ENCODE measurements around the gene SHMT1.
A peak's percentile ranks its signal among the peaks of the same experiment; 100 is the strongest.

Gene SHMT1

GRCh38 chr17:18322522-18322921, 40.8 kb downstream of the SHMT1 start:
- H3K4me1 ChIP-seq (ENCODE audit: low read depth, poor library complexity, severe bottlenecking): peaks cover 93% of the 10 kb centered on the region
- no peak overlapping the region for H2AFZ ChIP-seq (ENCODE audit: low read depth)
- no peak overlapping the region for H3K9ac ChIP-seq
- no peaks in the 10 kb centered on the region for H4K20me1 ChIP-seq (ENCODE audit: insufficient read depth)
- H3K4me2 ChIP-seq: peak overlapping the region; percentile 46; the same call in 1 of the 2 replicates
- H3K36me3 ChIP-seq (ENCODE audit: insufficient read depth): no peaks in the 10 kb centered on the region
- H3K79me2 ChIP-seq (ENCODE audit: insufficient read depth, low read depth): no peaks in the 10 kb centered on the region; the same call in 1 of the 2 replicates
- H3K27me3 ChIP-seq (ENCODE audit: insufficient read depth, low read depth): no peaks in the 10 kb centered on the region
- peak overlapping the region; percentile 59 for H3K27ac ChIP-seq
- H3K4me3 ChIP-seq (IDR thresholded peaks at IDR 0.05; ENCODE audit: insufficient read depth, low read depth, low read length): no peak overlapping the region
- TF ChIP-seq CTCF (conservative IDR thresholded peaks at IDR 0.05; ENCODE audit: low read depth, low read length): no peak

GRCh38 chr17:18321309-18321708, 42.0 kb downstream of the SHMT1 start:
- H3K27ac ChIP-seq: peak overlapping the region; percentile 59
- H3K27me3 ChIP-seq (ENCODE audit: insufficient read depth, low read depth): no peaks in the 10 kb centered on the region
- no peaks in the 10 kb centered on the region for H3K36me3 ChIP-seq (ENCODE audit: insufficient read depth)
- H3K4me3 ChIP-seq (IDR thresholded peaks at IDR 0.05; ENCODE audit: insufficient read depth, low read depth, low read length): no peak overlapping the region
- no peak overlapping the region for H3K9ac ChIP-seq
- H2AFZ ChIP-seq (ENCODE audit: low read depth): no peak overlapping the region
- no peaks in the 10 kb centered on the region for H4K20me1 ChIP-seq (ENCODE audit: insufficient read depth)
- TF ChIP-seq CTCF (conservative IDR thresholded peaks at IDR 0.05; ENCODE audit: low read depth, low read length): no peak
- peak overlapping the region; percentile 46; the same call in 1 of the 2 replicates for H3K4me2 ChIP-seq
- peaks cover 7% of the 10 kb centered on the region; the same call in 1 of the 2 replicates for H3K79me2 ChIP-seq (ENCODE audit: insufficient read depth, low read depth)
- H3K4me1 ChIP-seq (ENCODE audit: low read depth, poor library complexity, severe bottlenecking): peaks cover 85% of the 10 kb centered on the region

- Histone ChIP-seq H3K36me3 (ENCODE audit: insufficient read depth) (no peaks in the 10 kb centered on the region), H3K4me3 (IDR thresholded peaks at IDR 0.05; ENCODE audit: insufficient read depth, low read depth, low read length) (no peak overlapping the region), H4K20me1 (ENCODE audit: insufficient read depth) (no peaks in the 10 kb centered on the region)
These were observed 43.0 kb downstream of the SHMT1 start for GRCh38 chr17:18320301-18320700.

GRCh38 chr17:18319604-18320256, 43.6 kb downstream of the SHMT1 start:
- Histone ChIP-seq H3K36me3 (ENCODE audit: insufficient read depth) (no peaks in the 10 kb centered on the region), H3K4me2 (peak overlapping the region; percentile 36; the same call in 1 of the 2 replicates), H3K79me2 (ENCODE audit: insufficient read depth, low read depth) (peaks cover 15% of the 10 kb centered on the region; the same call in 1 of the 2 replicates), H3K27me3 (ENCODE audit: insufficient read depth, low read depth) (no peaks in the 10 kb centered on the region), H3K27ac (no peak overlapping the region), H4K20me1 (ENCODE audit: insufficient read depth) (no peaks in the 10 kb centered on the region), H3K4me1 (ENCODE audit: low read depth, poor library complexity, severe bottlenecking) (peaks cover 70% of the 10 kb centered on the region), H3K9ac (no peak overlapping the region), H3K4me3 (IDR thresholded peaks at IDR 0.05; ENCODE audit: insufficient read depth, low read depth, low read length) (no peak overlapping the region), H2AFZ (ENCODE audit: low read depth) (no peak overlapping the region)
- TF ChIP-seq CTCF (conservative IDR thresholded peaks at IDR 0.05; ENCODE audit: low read depth, low read length): peak; percentile 63

More at GRCh38 chr17:18320301-18320700, 43.0 kb downstream of the SHMT1 start:
- no peak overlapping the region for H3K9ac ChIP-seq
- peaks cover 75% of the 10 kb centered on the region for H3K4me1 ChIP-seq (ENCODE audit: low read depth, poor library complexity, severe bottlenecking)
- peak overlapping the region; percentile 36; the same call in 1 of the 2 replicates for H3K4me2 ChIP-seq
- H2AFZ ChIP-seq (ENCODE audit: low read depth): no peak overlapping the region
- H3K27ac ChIP-seq: no peak overlapping the region
- H3K27me3 ChIP-seq (ENCODE audit: insufficient read depth, low read depth): no peaks in the 10 kb centered on the region
- peaks cover 15% of the 10 kb centered on the region; the same call in 1 of the 2 replicates for H3K79me2 ChIP-seq (ENCODE audit: insufficient read depth, low read depth)
- no peak for TF ChIP-seq CTCF (conservative IDR thresholded peaks at IDR 0.05; ENCODE audit: low read depth, low read length)
